Muscle of back (tissue), 11 donors: ENCODE measurements around the gene OR52H1. TPM values are rescaled to one million over a fixed set of nuclear protein-coding genes. Genes with fewer than 3 reads are reported as not detected.

ENCODE experiments used
- DNase-seq, 3 donors: peaks; one replicate each; pipeline versions ENCODE4 v3.0.0 to v3.0.0-alpha.2; 2013
- polyA plus RNA-seq, 10 donors: library from polyadenylated mRNA; unstranded; fragments of 120-200 nt; gene quantifications; one replicate each; pipeline ENCODE4 v1.2.1, GENCODE V29; 2013; ENCODE audit not compliant: insufficient read length in 10 of 10

The OR52H1 gene
- polyA plus RNA-seq, 10 donors, result not detected

- DNase-seq, result no peak
Observed at GRCh38 chr11:5534046-5534445, 14.3 kb downstream of the OR52H1 start.

- no peak for DNase-seq
Observed at GRCh38 chr11:5531053-5531831, 17.1 kb downstream of the OR52H1 start.

DNA sequence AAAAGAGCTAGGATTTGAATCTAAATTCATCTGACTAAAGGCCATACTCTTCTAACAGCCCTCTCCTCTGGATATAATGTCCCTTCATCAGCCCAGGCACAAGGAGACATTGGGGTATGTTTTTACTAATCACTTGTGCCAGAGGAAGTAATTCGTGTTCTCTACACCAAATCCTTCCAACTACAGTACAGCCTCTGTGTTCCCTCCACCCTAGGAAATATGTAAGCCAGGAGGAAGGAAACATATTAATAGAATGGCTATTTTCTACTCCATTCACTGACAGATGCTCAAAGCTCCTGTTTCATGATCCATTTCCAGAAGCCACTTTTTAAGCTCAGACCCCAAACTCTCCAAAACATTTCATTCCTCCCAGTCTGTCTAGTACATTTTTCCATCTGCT lies 19.8 kb downstream of the OR52H1 start:
- DNase-seq, result no peak

- DNase-seq, result no peak
Observed at GRCh38 chr11:5527716-5528115, 20.6 kb downstream of the OR52H1 start.

DNA sequence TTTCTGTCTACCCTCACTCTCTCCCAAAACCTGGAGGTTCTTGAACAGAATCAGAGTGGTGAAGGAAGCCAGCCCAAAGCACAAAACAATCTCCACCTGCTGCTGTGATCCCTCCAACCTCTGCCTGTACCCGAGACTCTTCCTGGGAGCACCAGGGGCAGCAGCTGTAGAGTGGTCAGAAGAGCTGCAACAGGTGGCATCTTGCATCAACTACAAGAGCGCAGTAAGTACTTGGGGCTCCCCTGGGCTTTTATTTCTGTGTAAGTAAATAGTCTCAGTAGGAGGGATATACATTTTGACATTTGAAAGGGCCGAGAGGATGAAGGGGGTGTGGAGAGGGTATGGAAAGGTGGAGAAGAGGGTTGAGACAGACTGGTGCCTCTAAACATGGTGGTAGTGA lies 23.6 kb downstream of the OR52H1 start:
- DNase-seq, result no peak

DNA sequence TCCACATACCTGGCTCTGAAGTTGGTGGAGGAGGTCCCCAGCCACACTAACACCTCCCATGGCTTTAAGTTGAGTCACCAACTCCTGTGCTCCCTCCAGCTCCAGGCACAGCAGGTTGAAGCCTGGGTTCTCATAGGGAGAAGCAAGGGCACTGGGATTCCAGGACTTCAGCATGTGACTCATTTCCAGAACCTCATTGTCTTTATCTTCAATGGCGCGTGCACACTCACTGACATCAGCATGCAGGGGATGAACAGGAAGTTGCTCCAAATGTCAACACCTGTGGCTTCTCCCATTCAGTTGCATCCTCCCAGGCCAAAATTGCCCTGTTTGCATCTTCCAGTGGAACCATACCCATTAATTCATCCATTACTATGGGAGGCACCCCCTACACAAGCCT lies 26.0 kb downstream of the OR52H1 start:
- no peak for DNase-seq

- DNase-seq, result no peak
Observed at GRCh38 chr11:5521540-5521939, 26.8 kb downstream of the OR52H1 start.

DNA sequence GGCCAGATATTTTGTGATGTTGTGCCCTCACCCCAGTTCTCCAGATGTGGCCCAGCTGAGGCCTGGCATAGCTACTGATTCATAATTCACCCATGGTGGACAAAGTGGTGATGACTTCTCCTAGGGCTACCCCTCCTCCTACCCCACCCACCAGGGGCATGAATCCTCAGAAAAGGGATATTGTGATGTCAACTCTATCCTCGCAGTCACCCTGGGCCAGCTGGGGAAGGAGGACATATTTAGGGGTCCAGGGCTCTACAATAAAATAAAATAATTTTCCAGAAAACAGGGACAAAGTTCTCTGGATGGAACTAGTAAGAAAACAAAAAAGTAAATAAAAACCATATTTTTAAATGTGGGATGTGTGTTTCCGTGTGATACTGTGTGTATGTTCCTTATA lies 31.7 kb downstream of the OR52H1 start, which contains the start of gene UBQLNL:
Gene UBQLNL (minus strand): TSS at position 101 of the 400 bp plus-strand sequence. CDS start 258 bp downstream, outside the sequence.
- no peak for DNase-seq

GRCh38 chr11:5514841-5515240 lies 33.5 kb downstream of the OR52H1 start:
- no peak for DNase-seq

- DNase-seq, result no peak
Observed at GRCh38 chr11:5509803-5510202, 38.5 kb downstream of the OR52H1 start, which contains the start of gene UBQLN3. UBQLN3 (minus strand) TSS chr11:5509957; CDS start chr11:5509558, 399 bp downstream.

- DNase-seq, result no peak
Observed at GRCh38 chr11:5508605-5509004, 39.7 kb downstream of the OR52H1 start.

DNA sequence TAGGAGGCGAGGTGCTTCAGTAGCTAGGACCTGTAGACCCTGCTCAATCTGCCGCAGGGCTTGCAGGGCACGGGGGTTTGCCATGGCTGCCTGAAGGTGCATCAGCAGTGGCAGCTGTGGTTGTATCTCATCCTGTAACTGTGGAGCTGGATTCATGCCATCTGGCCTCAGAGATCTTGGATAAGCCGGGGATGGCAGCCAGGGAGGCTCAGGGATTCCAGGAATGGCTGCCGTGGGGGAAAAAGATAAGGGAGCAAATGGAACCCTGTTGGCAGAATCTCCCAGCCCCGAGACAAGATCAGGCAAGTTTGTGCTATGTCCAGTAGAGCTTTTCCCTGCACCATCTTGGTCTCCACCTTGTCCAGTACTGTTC lies 40.4 kb downstream of the OR52H1 start:
- DNase-seq, result peak in 2 of 3 donors; percentile 18 to 19

DNA sequence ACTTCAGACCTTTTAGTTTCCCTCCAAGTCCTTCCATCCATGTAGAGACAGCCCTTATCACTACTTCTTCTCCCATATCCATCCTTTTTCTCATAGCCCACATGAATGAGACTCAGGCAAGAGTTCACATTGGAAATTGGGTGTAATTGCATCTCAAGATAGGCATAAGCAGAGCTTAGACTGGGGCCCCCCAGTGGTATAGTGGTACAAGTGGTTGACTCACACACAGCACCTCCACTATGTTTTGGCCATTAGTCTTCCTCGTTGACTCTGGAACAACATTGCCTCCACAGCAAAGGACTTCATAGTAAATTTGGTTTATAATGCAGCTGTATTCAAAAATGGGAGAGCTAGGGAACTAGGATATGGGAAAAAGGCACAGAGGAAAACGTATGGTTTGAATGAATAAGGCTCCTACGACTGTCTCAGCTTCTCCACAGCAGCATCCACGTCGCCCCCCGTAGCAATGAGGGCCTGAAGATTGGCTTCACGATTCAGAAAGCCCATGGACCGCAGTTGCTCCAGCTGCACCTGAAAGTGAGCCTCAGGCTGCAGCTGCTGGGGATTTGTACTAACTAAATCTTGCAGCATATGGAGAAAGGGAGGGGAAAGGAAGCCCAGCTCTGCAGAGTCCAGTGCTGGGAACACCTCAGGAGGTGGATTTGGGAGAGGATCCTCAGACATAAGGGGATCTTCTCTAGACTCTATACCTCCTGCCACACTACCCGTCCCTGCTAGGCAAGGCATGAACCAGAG lies 41.0 kb downstream of the OR52H1 start:
- DNase-seq, result no peak

DNA sequence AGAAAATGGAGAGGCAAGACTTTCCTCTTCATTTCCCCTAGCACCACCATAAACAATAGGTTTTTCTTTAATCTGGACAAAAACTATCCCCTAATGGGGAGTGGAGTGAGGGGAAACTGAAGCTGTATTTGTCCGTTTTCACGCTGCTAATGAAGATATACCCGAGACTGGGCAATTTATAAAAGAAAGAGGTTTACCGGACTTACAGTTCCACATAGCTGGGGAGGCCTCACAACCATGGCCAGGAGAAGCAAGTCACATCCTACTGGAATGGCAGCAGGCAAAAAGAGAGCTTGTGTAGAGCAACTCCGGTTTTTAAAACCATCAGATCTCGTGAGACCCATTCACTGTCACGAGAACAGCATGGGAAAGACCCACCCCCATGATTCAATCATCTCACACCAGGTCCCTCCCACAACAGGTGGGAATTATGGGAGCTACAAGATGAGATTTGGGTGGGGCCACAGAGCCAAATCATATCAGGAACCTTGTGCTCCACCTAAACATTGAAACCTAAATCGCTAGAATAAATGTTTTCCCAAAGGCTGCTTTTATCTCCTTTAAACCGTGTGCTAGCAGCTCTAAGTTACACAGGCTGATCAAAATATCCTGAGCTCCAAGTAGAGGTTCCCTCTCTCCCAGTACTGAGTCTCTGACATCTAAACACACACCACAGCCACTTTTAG lies 42.8 kb downstream of the OR52H1 start:
- DNase-seq, result no peak

- no peak for DNase-seq
Observed at GRCh38 chr11:5504403-5504921, 43.9 kb downstream of the OR52H1 start.

GRCh38 chr11:5500393-5500801 lies 47.9 kb downstream of the OR52H1 start:
- DNase-seq, result no peak

DNA sequence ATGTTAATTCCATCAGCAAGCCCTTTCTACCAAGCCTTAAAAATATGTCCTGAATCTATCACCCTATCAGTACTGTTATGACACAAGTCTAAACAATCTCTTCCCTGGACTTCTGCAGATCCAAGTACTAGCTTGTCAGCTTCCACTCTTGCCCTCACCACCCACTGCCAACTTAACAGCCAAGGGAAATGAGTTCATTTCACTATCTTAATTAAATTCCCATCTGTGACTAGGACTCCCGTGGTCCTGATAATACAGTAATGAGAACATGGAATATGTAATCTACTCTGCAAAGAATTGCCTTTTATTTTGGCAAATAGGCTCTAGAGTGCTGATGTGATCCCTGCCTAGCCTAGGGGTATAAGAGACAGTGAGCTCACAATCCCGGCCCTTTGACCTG lies 48.7 kb downstream of the OR52H1 start:
- no peak for DNase-seq

Other genes with a start within 250 kb of the OR52H1 start
- not detected for gene OR51B4, start 246.6 kb downstream of the OR52H1 start, polyA plus RNA-seq
- not detected for gene OR51B2, start 224.2 kb downstream of the OR52H1 start, polyA plus RNA-seq
- under 1 TPM in 1 of 10 donors, not detected in 9; 0.15 TPM for gene OR51B5, start 205.0 kb downstream of the OR52H1 start, polyA plus RNA-seq
- not detected for gene OR51B6, start 197.0 kb downstream of the OR52H1 start, polyA plus RNA-seq
- not detected for gene OR51M1, start 164.7 kb downstream of the OR52H1 start, polyA plus RNA-seq
- not detected for gene OR51Q1, start 126.4 kb downstream of the OR52H1 start, polyA plus RNA-seq
- not detected for gene OR51I1, start 107.0 kb downstream of the OR52H1 start, polyA plus RNA-seq
- not detected for gene OR51I2, start 99.2 kb downstream of the OR52H1 start, polyA plus RNA-seq
- not detected for gene OR52D1, start 59.9 kb downstream of the OR52H1 start, polyA plus RNA-seq
- not detected for gene UBQLN3, start 38.6 kb downstream of the OR52H1 start, polyA plus RNA-seq
- gene UBQLNL, start 31.8 kb downstream of the OR52H1 start, polyA plus RNA-seq, result under 1 TPM; 0.05 to 0.53 (median 0.19) TPM
- not detected for gene OR52B6, start 32.3 kb upstream of the OR52H1 start, polyA plus RNA-seq
- gene TRIM6, start 48.1 kb upstream of the OR52H1 start, polyA plus RNA-seq, result 1 to 10 TPM; 1.0 to 2.3 (median 1.6) TPM
- gene TRIM34, start 76.5 kb upstream of the OR52H1 start, polyA plus RNA-seq, result 1 to 10 TPM; 3.9 to 6.8 (median 4.7) TPM
- 10 to 100 TPM in 9 of 10 donors, 1 to 10 TPM in 1; 9.9 to 17.8 (median 13.6) TPM for gene TRIM5, start 136.5 kb upstream of the OR52H1 start, polyA plus RNA-seq
- gene TRIM22, start 141.2 kb upstream of the OR52H1 start, polyA plus RNA-seq, result 10 to 100 TPM in 6 of 10 donors, 1 to 10 TPM in 4; 4.5 to 16.0 (median 10.6) TPM
- gene OR56B1, start 187.9 kb upstream of the OR52H1 start, polyA plus RNA-seq, result not detected
- under 1 TPM in 1 of 10 donors, not detected in 9; 0.18 TPM for gene OR52N4, start 205.7 kb upstream of the OR52H1 start, polyA plus RNA-seq
- gene OR52N5, start 234.8 kb upstream of the OR52H1 start, polyA plus RNA-seq, result not detected
- not detected for gene OR52N1, start 242.7 kb upstream of the OR52H1 start, polyA plus RNA-seq